HG03521 (cell line): ENCODE measurements around the gene TLE3.
"Not testable (repeated sequence)": the region's sequence is repeated elsewhere in the genome, so short reads cannot be mapped to it uniquely, and the experiment has no call there.

Experiments
- ATAC-seq: cut with Tn5 transposase; IDR thresholded peaks from one replicate; pipeline ENCODE4 v1.9.1; 2021; ENCODE audit warnings: mild to moderate bottlenecking, moderate library complexity; ENCODE audit not compliant: unreplicated experiment

Gene TLE3

DNA sequence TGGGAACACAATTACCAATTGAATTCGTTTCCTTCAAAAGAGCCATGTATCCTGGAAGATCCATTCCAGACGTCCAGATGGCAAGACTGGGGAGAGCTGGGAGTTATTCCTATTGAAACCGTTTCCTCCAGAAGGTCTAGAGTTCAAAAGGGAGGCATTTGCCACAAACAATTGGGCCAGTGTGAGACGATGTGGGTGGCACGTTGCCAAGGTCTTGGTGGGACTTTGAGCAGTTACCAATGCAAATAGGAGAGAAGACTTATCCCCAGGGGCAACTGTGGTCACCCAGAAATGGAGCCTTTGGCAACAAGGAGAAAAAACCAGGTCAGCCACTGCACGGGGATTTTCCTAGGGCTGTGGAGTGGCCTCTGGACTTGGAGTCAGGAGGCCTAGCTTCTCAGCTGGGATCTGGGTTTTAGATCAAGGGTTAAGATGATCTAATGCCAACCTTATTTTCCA is 29.6 kb upstream of the TLE3 start:
- ATAC-seq = no peak

DNA sequence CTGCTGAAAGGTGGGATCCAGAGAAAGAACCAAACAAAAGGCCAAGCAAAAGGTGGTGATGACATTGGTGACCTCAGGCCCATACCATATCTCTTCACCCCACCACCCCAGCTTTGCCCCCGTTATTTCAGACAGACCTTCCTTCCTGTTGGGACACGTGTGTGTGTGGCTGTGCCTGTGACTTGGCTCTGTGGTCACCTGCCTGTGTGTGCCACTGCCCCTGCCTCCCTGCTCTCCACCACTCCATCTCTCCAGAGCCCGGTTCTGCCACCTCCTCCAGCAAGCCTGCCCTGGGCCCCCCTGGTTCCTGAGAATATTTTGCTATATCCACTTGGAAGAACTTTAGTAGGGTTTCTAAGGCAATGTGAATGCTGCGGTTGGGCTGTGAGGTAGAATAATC is 28.6 kb upstream of the TLE3 start:
- no peak for ATAC-seq

DNA sequence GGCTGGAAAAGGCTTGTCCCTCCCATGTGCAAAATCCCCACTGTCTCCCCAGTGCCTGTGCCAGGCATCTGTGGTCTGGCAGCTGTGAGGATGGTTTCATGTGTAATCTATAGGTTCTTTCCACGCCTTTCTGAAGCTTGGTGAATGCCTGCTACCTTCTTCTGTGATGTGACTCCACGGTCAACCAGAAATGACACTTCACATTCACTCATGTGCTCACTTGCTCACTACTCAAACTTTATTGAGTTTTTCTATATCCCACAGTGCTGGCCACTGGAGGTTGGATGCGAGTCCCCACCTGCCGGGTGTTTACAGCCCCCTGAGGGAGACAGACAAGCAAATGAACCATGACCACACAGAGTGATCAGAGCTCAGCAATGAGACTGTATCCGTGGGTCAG is 27.9 kb upstream of the TLE3 start:
- no peak for ATAC-seq

DNA sequence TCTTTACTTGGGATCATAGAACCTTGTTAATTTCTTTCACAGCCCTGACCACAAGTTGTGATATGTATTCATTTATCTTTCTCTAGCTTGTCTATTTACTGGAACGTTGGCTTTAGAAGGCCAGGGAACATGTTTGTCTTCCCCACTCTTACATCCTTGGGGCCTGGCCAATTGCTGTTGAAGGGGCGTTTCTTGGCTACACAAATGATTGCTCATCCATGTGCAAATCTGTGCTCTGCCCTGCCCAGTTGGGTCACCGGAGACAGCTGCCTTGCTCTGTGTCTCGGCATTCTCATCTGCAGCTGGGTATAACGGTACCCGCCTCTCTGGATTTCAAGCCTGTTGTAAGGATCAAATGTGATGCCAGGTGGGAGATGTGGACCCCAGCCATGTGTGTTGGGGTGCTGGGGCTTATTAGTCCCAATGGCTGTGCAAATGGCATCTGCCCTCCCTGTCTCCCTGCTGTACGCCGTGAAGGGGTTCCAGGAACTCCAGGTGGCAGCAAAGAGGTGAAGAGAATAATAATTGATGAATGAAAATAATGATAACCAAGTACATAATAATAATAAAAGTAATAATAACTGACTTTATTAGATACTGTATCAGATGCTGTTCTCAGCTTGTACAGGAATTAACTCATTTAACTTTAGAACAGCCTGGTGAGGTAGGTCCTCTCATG is 24.0 kb upstream of the TLE3 start:
- no peak for ATAC-seq

DNA sequence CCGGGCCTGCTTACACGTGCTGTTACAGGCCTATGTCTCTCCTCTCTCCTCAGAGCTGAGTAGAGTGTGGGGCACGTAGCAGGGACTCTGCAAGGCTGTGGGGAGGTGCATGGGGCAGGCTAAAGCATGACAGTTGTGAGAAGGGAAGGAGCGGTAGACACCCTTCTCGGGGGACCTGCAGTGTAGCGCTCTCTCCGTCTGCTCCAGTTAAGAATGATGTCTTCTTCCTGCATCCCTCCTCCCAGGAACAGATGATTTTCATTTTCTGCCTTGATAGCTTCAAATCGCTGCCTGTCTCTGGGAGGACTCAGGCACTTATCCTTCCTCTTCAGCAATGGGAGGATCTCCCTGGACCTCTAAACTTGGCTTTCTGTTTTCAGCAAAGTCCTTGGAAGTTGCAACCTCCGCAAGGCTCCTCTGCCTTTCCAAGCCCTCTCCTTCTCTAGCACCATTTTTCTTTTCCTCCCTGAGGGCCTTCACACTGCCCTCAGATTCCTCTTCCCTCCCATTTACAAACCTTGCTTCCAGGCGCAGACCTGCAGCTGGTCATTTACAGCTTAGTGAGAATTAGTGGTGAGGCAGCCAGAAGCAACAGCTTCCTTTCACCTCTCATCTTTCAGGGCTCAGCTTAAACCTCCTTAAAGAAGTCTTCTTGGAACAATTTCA is 23.4 kb upstream of the TLE3 start:
- no peak for ATAC-seq

DNA sequence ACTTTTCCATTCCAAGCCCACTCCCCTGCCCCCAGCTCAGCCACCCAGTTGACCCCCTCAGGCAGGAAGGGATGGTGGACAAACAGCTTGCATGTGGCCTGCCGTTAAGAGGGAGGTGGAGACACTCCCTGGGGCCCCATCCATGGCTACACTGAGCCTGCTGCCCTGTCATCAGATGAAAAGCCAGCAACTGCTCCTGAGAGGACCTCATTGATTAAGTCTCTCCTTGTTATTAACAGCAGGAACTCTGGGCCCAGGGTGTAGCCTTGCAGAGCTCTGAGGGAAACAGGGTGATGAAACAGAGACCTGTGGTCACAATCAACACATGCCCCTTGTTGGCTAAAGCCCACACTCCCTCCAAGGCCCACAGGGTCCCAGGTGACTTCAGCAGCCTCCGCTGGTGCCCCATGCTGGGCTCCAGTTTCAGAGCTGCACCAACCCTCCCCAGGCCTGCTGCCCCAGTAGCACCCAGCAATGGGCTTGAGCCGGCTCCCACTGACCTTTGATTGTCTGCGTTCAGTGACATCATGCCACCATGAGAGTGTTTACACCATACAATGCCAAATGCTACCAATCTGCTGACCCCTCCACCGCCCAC is 22.3 kb upstream of the TLE3 start:
- no peak for ATAC-seq

DNA sequence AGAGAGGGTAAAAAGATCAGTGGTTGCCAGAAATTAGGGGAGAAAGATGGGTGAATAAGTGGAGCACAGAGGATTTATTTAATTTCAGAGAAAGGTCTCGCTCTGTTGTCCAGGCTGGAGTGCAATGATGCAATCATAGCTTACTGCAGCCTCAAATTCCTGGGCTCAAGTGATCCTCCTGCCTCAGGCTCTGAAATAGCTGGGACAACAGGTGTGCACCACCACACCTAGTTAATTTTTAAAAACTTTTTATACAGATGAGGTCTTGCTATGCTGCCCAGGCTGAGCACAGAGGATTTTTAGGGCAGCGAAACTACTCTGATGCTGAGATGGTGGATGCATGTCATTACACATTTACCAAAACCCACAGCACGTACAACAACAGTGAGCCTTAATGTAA is 20.9 kb upstream of the TLE3 start:
- no peak for ATAC-seq

DNA sequence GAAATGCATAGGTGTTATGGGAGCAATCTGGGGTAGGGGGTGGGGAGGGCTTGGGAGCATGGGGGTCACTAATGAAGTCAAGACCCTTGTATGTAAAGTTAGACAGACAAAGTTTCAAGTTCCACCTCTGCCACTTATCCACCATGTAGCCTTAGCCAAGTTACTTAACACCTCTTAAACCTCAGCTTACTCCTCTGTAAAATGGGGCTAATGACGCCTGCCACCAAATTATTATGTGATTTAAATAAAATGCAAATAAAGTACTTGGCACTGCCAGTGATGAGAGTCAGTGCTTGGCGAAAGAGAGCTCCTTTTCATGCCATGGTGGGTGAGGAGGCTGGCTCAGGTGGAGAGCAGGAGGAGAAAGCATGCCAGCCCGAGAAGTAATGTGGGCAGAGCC is 18.6 kb upstream of the TLE3 start:
- no peak for ATAC-seq

DNA sequence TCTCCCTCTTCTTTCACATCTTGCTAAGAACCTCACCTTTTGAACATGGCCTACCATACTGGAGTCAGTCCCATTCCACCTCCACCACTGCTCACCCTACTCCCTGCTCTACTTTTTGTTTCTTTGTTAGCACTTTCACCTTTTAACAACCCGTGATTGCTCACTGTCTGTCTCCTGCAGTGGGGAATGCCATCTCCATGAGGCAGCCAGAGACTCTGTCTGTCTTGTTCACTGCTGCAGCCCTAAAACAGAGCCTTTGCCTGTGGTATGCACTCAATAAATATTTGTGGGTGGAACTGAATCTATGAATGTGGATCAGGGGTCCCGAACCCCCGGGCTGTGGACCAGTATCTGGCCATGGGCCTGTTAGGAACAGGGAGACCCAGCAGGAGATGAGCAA is 16.5 kb upstream of the TLE3 start:
- no peak for ATAC-seq

DNA sequence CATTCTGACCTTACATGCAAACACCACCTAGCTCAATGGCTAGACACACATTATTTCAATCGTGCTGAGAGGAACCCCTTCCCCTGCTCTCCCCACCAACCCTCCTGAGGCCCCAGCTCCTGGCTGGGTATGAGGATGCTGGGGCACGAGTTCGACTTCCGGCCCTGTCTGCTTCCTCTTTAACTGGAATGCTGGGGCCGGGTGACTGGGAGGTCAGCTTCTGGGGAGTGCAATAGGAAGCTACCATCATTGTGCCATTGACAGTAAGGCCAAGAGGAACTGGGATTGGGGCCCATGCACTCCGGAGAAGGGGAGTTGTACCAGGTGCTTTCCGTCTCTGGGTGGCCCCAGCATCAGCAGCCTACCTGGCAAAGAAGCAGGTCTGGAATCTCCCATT is 15.6 kb upstream of the TLE3 start:
- no peak for ATAC-seq

DNA sequence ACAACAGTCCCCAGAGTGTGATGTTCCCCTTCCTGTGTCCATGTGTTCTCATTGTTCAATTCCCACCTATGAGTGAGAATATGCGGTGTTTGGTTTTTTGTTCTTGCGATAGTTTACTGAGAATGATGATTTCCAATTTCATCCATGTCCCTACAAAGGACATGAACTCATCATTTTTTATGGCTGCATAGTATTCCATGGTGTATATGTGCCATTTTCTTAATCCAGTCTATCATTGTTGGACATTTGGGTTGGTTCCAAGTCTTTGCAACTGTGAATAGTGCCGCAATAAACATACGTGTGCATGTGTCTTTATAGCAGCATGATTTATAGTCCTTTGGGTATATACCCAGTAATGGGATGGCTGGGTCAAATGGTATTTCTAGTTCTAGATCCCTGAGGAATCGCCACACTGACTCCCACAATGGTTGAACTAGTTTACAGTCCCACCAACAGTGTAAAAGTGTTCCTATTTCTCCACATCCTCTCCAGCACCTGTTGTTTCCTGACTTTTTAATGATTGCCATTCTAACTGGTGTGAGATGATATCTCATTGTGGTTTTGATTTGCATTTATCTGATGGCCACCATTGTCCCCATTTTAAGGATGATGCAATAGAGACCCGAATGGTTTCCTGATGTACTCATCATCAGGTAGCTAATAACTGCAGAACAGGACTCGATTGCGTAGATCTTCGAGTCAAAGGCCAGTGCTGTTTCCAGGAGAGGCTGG is 15.0 kb upstream of the TLE3 start:
- ATAC-seq = not testable (repeated sequence)

DNA sequence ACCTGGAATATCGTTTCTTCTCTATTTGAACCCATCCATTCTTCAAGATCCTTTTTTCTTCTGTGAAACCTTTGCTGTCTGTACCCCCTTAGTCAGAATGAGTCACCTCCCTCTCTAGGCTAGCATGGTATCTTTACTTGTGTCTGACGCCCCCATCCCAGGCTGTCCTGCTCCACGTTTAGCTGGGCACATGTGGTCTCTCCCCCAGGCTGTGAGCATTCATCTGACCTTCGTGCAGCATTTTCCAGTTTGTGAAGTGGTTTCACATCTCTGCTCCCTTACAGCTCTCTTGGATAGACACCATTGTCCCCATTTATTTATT is 14.3 kb upstream of the TLE3 start:
- no peak for ATAC-seq

DNA sequence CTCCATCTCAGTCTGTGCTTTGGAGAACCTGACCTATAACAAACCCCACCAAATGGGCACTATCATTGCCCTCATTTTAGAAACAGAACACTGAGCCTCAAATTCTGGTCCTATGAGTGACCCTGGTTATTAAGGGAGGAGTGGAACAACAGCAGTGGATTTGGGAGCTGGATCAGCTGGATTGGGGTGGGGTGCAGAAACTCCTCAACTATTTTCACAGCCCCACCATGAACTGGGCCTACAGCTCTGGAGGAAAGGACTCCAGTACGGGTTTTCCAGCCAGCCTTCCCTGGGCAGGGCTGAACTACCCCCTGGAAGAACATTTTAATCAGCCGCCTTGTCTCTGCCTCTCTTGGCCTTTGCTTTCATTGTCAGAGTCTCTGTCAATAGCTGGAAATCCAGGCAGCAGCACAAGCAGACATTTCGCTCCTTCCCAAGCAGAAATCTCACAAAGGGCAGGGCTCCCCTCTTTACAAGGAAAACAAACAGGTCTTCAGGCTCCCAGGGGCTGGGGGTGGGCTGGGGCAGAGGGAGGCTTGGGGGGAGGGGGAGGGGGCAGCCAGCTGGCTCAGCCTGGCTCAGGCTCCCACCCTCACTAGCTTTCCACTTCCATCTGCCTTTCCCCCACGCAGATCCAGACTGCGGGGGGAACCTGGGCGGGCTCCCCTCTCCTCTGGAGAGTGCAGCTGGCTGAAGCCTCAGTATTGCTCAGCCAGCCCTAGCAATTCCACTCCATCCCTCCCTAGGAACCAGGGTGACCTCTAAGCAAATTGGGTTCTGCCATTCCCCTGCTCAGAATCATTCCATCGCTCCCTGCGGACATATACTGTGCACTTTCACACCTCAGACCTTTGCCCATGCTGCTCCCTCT is 13.7 kb upstream of the TLE3 start:
- no peak for ATAC-seq

DNA sequence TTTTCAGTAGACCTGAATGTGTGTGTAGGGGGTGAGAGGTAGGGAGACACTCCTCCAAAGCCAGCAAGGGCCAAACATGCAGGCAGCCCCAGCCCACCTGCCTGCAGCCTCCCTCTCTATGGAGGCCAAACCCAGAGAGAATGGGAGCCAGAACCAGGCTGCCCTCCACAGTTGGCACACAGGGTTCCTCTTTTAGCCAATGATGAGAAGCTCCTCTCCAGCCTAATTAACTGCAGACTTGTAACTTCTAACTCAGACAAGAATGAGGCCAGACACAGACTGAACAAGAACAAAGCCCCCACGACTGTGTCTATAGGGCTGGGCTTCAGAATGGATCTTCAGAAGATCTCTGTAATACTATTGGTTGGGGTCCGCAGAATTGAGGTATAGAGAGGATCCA is 12.3 kb upstream of the TLE3 start:
- ATAC-seq = no peak

DNA sequence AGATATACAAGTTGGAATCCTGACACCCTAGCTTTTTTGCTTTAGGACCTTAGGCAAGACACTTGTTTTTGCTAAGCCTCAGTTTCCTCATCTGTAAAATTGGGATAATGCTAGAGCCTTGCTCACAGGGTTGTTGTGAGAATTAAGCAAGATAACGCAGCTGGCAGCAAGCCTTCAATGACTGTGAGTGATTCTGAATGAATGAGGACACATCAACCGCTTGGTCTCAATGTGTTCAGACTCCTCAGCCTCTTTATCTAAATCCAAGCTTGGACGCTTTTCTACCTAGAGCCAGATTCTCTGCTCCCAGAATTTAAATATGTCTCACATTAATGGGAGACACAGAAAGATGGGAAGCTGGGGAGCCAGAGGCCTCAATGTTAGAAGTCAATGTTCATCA is 11.8 kb upstream of the TLE3 start:
- no peak for ATAC-seq

DNA sequence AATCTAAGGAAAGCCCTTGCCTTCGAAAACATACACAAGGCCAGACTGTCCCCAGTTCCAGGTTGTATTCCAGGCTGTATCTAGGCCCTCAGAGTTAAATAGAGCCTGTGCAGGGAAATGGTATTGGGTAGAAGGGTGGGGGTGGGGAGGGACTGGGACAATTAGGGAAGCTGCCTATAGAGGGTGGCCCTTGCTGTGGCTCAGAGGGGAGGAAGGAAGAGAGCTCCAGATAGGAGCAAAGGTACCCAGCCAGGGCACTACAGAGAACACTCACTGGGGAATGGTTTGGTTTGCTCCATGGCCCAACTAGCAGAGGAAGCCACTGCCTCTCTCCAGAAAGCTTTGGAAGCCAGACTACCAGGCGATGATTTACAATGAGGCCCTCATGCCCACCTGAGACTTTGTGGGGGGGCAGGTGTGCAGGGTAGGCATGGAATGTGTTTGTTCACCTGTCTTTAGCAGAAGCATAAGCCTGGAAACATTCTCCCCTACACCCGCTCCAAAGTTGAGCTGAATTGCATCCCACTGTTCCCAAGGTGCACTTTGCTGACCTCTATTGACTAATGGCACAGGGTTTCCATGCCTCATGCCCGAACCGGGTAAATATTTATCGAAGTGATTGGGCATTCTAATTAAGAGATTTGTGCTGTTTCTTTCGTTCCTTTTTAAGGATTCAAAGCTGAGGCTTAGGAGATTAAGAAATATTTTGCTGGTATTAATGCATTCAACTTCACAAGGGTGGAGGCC is 6.3 kb upstream of the TLE3 start:
- no peak for ATAC-seq

DNA sequence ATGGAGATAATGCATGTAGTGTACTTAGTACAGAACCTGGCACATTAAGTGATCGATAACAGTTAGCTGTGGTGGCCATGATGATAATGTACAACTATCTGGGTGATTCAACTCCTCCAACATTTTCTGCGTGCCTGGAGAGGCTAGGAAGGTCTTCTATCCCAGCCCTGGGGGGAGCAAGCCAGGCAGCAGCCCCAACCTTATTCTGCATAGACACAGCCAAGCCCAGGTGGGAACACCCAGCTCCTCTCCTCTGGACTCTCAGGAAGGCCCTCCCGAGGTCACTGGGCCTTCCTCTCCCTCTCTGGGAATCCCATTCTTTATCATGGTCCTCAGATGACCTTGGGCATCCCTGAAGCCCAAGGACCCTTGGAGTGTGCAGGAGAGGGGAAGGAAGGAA is 5.1 kb upstream of the TLE3 start:
- ATAC-seq = no peak

DNA sequence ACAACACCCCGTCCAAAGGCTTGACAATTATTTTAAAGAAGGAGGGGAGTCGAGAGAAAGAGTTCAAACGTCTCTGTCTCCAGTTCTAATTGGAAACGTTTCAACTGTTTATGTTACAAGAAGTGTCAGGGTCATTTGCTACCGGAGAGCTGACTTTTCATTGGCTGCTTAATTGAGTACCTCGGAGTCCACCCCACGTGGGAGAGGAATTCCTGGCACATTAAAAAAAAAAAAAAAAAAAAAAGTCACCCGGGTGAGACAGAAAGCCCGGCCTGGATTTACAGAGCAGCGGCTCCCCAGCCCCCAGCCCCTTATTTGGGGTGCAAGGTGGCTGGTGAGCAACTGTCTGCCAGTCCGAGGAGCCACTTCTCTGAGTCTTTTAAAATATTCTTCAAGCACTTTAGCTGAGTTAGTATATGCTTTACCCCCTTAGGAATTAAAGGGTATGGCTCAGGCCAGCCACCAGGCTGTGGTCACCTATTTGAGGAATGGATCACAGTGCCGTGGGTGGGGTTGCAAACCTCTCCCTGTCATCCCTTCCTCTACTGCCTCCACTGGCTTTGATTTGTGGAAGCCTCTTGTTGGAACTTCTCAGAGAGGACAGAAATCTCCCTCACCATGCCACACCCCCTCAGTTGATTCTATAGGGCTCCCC is 3.9 kb upstream of the TLE3 start:
- no peak for ATAC-seq

DNA sequence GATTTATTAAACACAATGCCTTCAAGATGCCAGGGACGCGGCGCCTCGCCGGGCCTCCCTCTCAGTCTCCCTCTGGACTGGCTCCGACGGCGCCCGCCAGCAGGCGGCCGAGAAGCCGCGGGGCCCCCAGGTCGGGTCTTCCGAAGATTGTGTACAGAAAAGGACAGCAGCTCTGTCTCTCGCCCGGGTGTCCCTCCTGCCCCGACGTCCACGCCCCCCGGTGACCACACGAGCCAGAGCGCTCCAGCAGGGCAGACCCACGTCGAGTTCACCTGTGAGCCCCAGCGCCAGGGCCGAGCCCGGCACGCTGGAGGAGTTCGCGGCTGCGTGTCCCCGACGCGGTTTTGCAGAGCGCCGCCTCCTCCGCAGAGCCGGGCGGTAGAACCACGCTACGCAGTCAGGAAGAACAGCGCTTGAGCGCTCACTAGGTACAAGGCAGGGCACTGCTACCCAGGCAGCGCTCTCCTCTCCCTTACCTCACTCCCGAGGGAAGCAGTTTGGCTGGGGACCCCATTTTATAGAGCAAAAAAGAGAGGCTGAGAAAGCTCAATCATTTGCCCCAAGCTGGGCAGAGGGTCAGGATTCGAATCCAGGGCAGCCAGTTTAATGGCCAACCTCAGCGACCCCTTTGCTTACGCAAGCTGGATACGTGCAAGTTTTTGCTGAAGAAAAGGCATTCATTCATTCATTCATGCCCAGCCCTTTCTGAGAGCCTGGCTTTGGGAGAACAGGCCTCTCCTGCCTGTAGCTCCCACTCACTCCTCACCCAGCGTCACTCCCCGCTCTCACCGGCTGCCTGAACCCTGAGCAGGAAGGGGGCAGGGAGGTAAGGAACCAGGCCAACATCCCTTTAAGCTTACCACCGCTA is 3.0 kb upstream of the TLE3 start:
- no peak for ATAC-seq
